Activated CD8-positive, alpha-beta memory T cell treated with anti-CD3 and anti-CD28 coated beads for 48 hours (primary cell): ENCODE measurements around the gene MAGI1.
"Not testable (repeated sequence)": the region's sequence is repeated elsewhere in the genome, so short reads cannot be mapped to it uniquely, and the experiment has no call there.

Experiments used
- DNase-seq, 3 experiments: peaks; one replicate each; pipeline ENCODE4 v3.0.0-alpha.2; 2020; ENCODE audit warnings: low read depth in 2 of 3, low spot score in 2 of 3

Gene MAGI1

DNA sequence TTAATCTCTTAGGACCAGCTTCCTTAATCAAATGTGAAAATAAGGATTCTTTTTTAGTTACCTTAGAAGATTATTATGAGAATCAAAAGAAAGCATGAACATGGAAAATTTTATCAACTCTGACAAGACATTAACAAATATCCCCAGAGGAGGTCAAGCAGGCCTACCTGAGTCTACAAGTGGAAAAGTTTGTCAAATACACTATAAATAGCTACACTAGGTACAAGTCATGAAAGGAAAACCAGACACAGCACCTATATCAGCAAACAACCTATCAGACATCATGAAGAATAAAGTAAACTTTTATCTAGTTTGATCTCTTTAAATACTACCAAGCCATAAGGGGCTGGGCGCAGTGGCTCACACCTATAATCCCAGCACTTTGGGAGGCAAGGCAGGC lies 126.1 kb downstream of the MAGI1 start:
- no peak for DNase-seq

GRCh38 chr3:65908588-65908987 lies 130.1 kb downstream of the MAGI1 start:
- DNase-seq, result no peak

DNA sequence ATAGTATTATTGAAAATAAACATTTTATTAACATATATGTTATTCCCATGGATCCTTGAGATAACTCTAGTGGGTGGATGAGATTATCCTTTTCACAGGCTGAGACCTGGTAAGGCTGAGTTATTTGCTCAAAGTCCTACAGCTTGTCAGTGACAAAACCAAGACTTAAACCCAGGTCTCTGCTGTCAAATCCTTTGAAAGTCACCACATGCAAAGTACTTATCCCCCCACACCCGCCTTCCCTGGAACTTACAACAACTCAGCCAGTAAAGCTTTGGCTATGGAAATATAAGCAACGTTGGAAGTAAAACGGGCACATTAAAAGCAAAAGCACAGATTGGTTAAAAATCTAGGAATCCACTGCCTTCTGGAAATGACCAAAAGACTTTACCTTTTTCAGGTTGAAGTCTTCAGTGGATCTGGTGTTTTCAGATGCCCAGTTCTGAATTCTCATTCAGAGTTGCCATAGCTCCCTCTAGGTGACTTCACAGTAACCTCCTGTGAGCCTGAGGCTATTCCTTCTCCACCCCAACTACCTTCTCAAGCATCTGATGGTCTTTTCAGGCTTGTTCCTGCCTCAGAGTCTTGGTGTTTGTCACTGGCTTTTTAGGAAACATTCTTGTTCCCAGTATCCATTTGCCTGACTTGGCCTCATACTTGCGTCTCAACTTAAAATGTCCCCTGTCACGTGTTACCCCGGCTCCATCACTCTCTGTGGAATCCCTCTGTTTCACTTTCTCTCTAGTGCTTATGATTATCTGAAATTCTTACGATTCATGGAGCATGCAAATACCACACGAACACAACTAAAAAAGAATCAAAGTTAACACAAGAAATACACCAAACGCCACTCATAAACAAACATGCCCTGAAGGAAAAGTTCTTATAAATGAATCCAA lies 131.2 kb downstream of the MAGI1 start:
- DNase-seq, result no peak

DNA sequence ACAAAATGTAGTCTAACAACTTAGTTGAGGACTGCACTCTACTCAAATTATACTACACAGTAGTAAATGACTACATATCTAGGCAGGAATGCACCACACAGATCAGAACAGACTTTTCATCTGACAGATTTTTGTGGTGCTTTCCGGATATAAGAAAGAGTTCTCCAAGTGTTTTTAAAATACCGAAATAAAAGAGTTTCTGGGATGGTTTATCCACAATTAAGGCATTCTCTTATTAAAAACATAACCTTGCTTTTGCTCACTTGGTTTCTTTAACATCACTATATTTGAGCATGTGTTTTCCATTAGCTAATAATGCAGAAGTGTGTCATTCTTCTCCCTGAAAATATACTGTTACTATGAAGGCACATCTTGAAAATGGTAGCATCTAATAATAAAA lies 132.9 kb downstream of the MAGI1 start:
- no peak for DNase-seq

DNA sequence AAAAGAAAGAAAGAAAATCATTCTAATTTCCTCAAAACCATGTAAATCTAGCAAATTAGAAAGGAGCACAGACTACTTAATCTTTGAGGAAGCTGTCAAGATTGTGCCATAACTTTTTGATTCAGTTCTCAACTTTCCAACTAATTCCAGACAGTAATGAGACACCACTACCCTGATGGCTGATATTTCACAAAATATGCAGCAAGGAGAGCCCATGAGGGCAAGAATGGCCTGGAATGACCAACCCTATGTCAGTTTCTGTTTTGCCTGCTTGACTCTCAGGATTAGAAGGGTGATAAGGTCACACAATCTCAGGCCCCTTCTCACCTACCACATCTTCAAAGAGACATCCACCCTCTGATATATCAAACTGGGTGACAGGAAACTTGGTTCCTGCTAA lies 134.7 kb downstream of the MAGI1 start:
- DNase-seq, result no peak

GRCh38 chr3:65902304-65902793 lies 136.4 kb downstream of the MAGI1 start:
- DNase-seq, result no peak

DNA sequence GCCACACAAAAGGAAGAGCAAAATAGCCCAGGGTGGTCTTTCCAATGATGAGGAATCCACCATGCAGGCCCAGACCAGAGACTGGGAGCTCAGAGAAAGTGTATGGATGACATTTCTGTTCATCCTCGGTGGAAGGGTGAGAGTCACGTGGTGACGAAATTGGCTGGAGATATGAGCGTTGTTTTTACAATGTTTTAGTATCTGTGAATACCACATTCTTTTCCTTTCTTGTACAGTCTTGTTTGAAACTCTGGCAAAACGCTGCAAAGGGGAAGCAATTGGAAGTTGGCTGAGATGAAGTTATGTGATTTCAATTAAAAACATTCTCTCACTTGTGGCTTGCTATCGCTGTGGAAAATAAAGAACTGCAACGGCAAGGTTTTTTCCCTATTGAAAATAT lies 137.5 kb downstream of the MAGI1 start:
- DNase-seq, result no peak

DNA sequence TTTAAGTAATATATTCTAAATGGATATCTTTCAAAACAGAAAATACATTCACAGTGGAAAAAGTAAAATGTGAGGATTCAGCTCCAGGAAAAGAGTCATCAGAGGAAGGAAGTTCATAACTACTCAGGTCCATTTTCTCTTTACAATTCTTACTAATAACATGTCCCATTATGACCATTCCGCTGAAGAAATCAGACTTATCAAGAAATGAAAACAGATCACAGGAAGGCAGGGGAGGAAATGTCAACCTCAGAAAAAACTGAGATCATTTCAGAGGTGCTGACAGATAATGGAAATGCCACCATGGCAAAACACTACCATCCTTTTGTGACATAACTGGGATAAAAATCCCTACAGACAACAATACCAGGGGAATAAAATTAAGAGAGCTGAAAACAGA lies 139.5 kb downstream of the MAGI1 start:
- no peak for DNase-seq

GRCh38 chr3:65897766-65898165 lies 141.0 kb downstream of the MAGI1 start:
- no peak for DNase-seq

DNA sequence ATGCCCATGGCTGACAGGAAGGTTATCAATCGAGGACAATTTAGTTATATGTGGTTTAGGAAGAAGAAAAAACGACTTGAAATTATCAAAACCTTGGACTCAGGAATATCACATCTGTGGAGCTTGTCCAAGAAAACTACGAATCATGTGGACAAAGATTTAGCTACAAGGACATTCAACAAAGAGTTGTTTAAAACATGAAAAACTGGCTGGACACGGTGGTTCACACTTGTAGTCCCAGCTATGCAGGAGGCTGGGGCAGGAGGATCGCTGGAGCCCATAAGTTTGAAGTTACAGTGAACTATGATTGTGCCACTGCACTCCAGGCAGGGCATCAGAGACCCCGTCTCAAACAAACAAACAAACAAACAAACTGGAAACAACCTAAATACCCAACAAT lies 142.4 kb downstream of the MAGI1 start:
- DNase-seq, result no peak

GRCh38 chr3:65894679-65895453 lies 143.9 kb downstream of the MAGI1 start:
- DNase-seq, result no peak

- DNase-seq, result no peak
These were observed 144.6 kb downstream of the MAGI1 start for GRCh38 chr3:65894126-65894525.

DNA sequence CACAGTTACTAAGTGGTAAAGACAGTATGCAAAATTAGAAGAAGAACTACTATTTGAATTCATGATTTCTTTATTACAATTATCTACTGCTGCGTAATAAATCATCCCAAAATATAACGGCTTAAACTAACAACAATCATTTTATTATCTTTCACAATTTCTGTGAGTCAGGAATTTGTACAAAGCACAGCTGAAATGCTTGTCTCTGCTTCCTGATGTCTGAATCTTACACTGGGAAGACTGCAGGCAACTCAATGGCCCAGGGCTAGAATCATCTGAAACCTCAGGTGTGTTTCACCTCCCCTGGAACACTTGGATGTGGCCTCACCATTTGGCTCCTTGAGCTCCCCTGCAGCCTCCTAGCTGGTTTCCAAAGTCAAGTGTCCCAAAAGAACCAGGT lies 145.1 kb downstream of the MAGI1 start:
- no peak for DNase-seq

- DNase-seq, result not testable (repeated sequence)
These were observed 147.2 kb downstream of the MAGI1 start for GRCh38 chr3:65891477-65891876.

DNA sequence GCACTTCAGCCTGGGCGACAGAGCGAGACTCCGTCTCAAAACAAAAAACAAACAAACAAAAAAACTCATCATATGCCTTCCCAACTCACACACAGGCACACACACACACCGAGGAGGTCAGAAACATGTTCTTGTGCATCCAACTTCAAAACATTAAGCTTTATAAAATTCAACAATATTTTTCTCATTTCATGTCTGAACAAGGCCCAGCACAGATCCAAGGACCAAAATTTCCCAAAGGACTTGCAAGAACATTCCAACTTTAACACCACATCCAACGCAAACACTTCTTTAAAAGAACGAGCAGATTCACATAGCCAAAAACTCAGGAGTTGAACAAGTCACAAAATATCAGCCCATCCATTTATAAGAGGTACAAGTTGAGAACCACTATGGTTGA lies 148.4 kb downstream of the MAGI1 start:
- no peak for DNase-seq

GRCh38 chr3:65889707-65890099 lies 149.0 kb downstream of the MAGI1 start:
- no peak for DNase-seq

DNA sequence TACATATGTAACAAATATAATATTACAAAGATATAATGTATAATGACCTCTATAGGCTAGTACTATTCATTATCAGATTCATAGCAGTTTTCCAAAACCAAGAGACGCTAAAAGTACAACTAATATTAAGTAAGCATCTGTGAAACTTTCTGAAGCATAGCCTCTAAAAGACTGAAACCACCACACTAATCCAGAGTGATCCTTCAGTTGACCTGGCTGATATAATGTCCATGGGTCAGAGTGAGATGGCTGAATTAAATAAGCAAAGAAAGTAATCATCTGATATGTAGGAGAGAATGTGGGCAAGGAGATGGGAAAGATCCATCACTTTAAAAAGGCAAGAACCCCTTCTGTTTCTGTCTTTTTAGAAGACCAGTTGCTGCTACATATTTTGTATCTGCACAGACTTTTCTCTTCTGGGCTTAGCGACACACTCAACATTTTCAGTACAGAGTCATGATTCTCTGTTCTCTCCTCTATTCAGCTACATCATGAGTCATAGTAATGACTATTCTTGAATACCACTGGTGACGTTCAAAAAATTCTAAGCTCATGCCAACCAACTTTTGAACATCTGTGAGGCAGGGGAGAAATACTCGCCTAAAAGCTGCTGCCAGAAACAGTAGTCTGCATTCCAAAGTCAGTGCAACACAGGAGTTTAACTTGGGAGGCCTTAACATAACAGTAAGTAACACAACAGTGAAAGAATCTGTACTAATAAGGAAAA lies 149.6 kb downstream of the MAGI1 start:
- no peak for DNase-seq

GRCh38 chr3:65888196-65888595 lies 150.5 kb downstream of the MAGI1 start:
- DNase-seq, result no peak

- DNase-seq, result no peak
These were observed 152.3 kb downstream of the MAGI1 start for GRCh38 chr3:65886391-65886790.

- DNase-seq, result no peak
These were observed 154.6 kb downstream of the MAGI1 start for GRCh38 chr3:65884071-65884470.

GRCh38 chr3:65883613-65884012 lies 155.1 kb downstream of the MAGI1 start:
- DNase-seq, result no peak

DNA sequence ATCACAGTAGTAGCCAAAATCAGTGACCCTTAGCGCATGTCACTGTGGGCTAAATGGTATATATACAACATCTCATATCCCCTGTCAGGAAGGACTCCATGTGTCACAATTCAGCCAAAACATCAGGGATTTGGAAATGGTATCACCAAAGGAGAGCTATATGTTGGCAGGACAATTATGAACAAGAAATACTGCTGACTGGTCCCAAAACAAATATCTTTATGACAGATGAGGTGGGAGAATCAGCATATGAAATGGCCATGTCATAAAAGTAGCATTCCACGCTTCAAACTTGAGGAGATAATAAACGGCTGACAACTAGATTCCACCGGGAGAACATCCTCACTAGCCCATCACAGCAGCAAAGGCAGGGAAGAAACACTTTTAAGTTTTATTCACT lies 158.4 kb downstream of the MAGI1 start:
- DNase-seq, result no peak
